SK-N-SH (cell line): ENCODE results near the gene CCDC89.

Experiments used
- NFIC ChIP-seq: IDR thresholded peaks from 2 replicates; pipeline ENCODE4 v1.4.0; 2012; ENCODE audit warnings: borderline replicate concordance
- TEAD4 ChIP-seq: IDR thresholded peaks from 2 replicates; pipeline ENCODE4 v1.4.0; 2012; ENCODE audit warnings: mild to moderate bottlenecking, borderline replicate concordance; ENCODE audit not compliant: insufficient read depth
- TF ChIP-seq, protein P1 (sequence below): fragments of 200-600 bp; sonication (generic); IDR thresholded peaks from 2 replicates; pipeline ENCODE4 v1.6.1; 2017; ENCODE audit warnings: antibody characterized with exemption, mild to moderate bottlenecking, moderate library complexity

GRCh38 chr11:85647604-85648299, 38.2 kb downstream of the CCDC89 start, which contains the start of gene TMEM126A:
- TF ChIP-seq TEAD4 (no peak), NFIC (no peak; the same call in 1 of the 2 replicates)
- TF ChIP-seq, protein P1, sequence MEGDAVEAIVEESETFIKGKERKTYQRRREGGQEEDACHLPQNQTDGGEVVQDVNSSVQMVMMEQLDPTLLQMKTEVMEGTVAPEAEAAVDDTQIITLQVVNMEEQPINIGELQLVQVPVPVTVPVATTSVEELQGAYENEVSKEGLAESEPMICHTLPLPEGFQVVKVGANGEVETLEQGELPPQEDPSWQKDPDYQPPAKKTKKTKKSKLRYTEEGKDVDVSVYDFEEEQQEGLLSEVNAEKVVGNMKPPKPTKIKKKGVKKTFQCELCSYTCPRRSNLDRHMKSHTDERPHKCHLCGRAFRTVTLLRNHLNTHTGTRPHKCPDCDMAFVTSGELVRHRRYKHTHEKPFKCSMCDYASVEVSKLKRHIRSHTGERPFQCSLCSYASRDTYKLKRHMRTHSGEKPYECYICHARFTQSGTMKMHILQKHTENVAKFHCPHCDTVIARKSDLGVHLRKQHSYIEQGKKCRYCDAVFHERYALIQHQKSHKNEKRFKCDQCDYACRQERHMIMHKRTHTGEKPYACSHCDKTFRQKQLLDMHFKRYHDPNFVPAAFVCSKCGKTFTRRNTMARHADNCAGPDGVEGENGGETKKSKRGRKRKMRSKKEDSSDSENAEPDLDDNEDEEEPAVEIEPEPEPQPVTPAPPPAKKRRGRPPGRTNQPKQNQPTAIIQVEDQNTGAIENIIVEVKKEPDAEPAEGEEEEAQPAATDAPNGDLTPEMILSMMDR = no peak
